Measurements from ENCODE around the gene RAB23.

The RAB23 gene

DNA sequence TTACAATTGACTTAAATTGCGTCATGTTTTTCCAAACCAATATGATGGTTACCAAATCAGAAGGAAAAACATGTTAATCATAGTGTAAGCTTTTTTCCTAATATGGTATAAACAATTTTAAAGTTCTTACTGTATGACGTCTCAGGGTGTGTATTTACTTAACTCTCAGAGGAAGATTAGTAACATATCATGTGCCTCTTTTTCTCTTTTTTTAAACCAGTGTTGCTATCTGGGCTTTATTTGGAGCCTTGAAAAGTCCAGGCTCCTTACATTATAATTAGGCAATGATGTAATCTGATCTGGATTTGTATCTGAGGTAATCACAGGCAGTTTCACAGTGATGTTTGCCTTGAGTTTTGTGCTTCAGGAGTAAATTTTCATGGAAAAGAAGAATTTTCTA lies 20.4 kb upstream of the RAB23 start:
- no peak overlapping the region for H3K4me3 ChIP-seq (ENCODE audit: low read depth, low read length)
- TF ChIP-seq, protein P1, sequence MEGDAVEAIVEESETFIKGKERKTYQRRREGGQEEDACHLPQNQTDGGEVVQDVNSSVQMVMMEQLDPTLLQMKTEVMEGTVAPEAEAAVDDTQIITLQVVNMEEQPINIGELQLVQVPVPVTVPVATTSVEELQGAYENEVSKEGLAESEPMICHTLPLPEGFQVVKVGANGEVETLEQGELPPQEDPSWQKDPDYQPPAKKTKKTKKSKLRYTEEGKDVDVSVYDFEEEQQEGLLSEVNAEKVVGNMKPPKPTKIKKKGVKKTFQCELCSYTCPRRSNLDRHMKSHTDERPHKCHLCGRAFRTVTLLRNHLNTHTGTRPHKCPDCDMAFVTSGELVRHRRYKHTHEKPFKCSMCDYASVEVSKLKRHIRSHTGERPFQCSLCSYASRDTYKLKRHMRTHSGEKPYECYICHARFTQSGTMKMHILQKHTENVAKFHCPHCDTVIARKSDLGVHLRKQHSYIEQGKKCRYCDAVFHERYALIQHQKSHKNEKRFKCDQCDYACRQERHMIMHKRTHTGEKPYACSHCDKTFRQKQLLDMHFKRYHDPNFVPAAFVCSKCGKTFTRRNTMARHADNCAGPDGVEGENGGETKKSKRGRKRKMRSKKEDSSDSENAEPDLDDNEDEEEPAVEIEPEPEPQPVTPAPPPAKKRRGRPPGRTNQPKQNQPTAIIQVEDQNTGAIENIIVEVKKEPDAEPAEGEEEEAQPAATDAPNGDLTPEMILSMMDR (IDR thresholded peaks at IDR 0.05; ENCODE audit: low read depth, low read length) = no peak

- TF ChIP-seq, protein P1 (IDR thresholded peaks at IDR 0.05; ENCODE audit: low read depth, low read length) = no peak
- no peak overlapping the region for H3K4me3 ChIP-seq (ENCODE audit: low read depth, low read length)
Measured at GRCh38 chr6:57226221-57226620, 4.1 kb upstream of the RAB23 start.

DNA sequence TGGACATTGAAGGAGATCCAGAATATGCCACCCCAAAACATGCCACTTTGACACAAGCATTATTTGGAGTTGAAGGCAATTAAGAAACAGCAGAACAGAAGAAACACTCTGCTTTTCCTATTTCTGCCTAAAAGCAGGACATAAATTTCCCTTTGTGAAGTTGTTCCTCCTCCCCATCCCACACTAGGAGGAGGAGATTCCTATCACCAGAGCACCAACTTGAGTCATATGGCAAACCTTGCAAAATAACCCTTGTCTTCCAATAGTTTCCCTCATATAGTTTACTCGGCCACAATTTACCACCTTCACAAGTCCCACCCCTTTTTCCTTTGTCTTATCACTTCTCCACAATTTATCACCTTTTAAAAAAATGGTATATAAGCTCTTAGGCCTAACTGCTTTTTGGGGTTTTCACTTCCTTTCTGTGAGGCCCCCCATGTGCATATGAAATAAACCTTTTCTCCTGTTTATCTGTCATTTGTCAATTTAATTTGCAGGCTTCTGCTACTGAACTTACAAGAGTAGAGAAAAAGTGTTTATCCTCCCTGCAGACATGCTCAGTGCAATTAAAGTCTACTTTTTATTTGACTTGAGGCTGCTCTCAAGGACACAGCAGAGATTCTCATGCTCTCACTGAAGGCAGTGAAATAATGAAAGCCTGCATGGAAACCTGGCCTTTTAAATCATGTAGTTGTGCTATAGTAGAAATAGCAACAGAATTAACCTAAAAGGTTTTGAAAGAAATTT lies 2.8 kb upstream of the RAB23 start:
- H3K4me3 ChIP-seq (ENCODE audit: low read depth, low read length) = no peak overlapping the region
- TF ChIP-seq, protein P1 (IDR thresholded peaks at IDR 0.05; ENCODE audit: low read depth, low read length) = no peak

GRCh38 chr6:57222743-57223077 lies 603 bp upstream of the RAB23 start:
- peak overlapping the region; percentile 91 for H3K4me3 ChIP-seq (ENCODE audit: low read depth, low read length)
- TF ChIP-seq, protein P1 (IDR thresholded peaks at IDR 0.05; ENCODE audit: low read depth, low read length) = no peak

- TF ChIP-seq, protein P1 (IDR thresholded peaks at IDR 0.05; ENCODE audit: low read depth, low read length) = 0 out of 2 replicates have a peak, but pooled peaks have one; percentile 22
- H3K4me3 ChIP-seq (ENCODE audit: low read depth, low read length) = peak overlapping the region; percentile 91
Measured at GRCh38 chr6:57221191-57221935, 744 bp downstream of the RAB23 start.

DNA sequence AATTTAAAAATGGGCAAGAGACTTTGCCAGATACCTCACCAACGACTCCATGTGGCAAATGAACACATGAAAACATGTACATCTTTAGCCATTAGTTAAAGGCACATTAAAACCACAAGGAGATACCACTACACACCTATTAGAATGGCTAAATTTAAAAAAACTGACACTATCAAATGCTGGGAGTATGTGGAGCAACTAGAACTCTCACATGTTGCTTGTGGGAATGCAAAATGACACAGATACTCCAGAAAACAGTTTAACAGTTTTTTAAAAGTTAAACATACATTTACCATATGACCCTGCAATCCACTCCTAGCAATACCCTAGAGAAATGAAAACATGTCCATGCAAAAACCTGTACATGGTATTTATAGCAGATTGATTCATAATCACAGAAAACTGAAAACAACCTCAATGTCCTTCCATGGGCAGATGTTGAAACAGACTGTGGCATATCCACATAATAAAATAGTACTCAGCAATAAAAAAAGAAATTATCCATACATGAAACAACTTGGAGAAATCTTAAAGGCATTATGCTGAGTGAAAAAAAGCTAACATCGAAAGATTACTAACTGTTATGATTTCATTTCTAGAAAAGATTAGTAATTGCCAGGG lies 1.9 kb downstream of the RAB23 start:
- peak overlapping the region; percentile 91 for H3K4me3 ChIP-seq (ENCODE audit: low read depth, low read length)
- TF ChIP-seq, protein P1 (IDR thresholded peaks at IDR 0.05; ENCODE audit: low read depth, low read length) = no peak

DNA sequence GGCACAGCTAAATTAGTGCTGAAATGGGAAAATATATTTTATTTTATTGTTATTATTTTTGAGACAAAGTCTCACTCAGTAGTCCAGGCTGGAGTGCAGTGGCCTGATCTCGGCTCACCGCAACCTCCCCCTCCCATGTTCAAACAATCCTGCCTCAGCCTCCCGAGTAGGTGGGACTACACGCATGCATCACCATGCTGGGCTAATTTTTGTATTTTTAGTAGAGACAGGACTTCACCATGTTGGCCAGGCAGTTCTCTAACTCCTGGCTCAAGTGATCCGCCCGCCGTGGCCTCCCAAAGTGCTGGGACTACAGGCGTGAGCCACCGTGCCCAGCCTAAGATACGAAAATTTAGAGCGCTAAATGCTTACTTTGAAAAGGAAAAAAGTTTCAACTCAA lies 4.8 kb downstream of the RAB23 start:
- TF ChIP-seq, protein P1 (IDR thresholded peaks at IDR 0.05; ENCODE audit: low read depth, low read length) = no peak
- H3K4me3 ChIP-seq (ENCODE audit: low read depth, low read length) = no peak overlapping the region

Data from WI38 (cell line).